DOHH2 (cell line): ENCODE measurements around the gene CDK5RAP2.

ENCODE experiments used
- EZH2phosphoT487 ChIP-seq: fragments of 200-600 bp; sonication (generic); IDR thresholded peaks from 2 replicates; pipeline ENCODE4 v1.6.1; 2017; ENCODE audit warnings: borderline replicate concordance, mild to moderate bottlenecking, antibody characterized with exemption, low read length, moderate library complexity, mixed read lengths
- TF ChIP-seq, protein P1 (sequence below): fragments of 200-600 bp; sonication (generic); IDR thresholded peaks from one replicate; pipeline ENCODE4 v1.5.1; 2014; ENCODE audit warnings: antibody characterized with exemption, mild to moderate bottlenecking, low read depth, low read length; ENCODE audit not compliant: poor library complexity, severe bottlenecking

- TF ChIP-seq, protein P1, sequence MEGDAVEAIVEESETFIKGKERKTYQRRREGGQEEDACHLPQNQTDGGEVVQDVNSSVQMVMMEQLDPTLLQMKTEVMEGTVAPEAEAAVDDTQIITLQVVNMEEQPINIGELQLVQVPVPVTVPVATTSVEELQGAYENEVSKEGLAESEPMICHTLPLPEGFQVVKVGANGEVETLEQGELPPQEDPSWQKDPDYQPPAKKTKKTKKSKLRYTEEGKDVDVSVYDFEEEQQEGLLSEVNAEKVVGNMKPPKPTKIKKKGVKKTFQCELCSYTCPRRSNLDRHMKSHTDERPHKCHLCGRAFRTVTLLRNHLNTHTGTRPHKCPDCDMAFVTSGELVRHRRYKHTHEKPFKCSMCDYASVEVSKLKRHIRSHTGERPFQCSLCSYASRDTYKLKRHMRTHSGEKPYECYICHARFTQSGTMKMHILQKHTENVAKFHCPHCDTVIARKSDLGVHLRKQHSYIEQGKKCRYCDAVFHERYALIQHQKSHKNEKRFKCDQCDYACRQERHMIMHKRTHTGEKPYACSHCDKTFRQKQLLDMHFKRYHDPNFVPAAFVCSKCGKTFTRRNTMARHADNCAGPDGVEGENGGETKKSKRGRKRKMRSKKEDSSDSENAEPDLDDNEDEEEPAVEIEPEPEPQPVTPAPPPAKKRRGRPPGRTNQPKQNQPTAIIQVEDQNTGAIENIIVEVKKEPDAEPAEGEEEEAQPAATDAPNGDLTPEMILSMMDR, result no peak
- TF ChIP-seq EZH2phosphoT487, result no peak
Measured at GRCh38 chr9:120485788-120486187, 94.2 kb downstream of the CDK5RAP2 start.
